ENCODE measurements around the gene SUPT3H. TPM values are rescaled to one million over a fixed set of nuclear protein-coding genes. Genes with fewer than 3 reads are reported as not detected.
"Not testable (repeated sequence)": the region's sequence is repeated elsewhere in the genome, so short reads cannot be mapped to it uniquely, and the experiment has no call there.

Gene SUPT3H
- total and polyA plus RNA-seq, 4 donors = 2.3 to 9.4 (median 5.8) TPM

- no peak overlapping the region for H3K4me3 ChIP-seq (ENCODE audit: low read length in 2 of 2)
- H3K27ac ChIP-seq (ENCODE audit: low read depth in 1 of 2, low read length in 2 of 2) = no peak overlapping the region
- no peak for DNase-seq
- intact Hi-C loops (cut with DNase I) = no loop called here
- ATAC-seq (ENCODE audit: low FRiP score) = no peak
- H3K4me1 ChIP-seq (ENCODE audit: control insufficient read depth in 1 of 2, insufficient read depth in 2 of 2, low read length in 2 of 2) = no peaks in the 10 kb centered on the region
- H3K9me3 ChIP-seq (ENCODE audit: control insufficient read depth, low read length) = no peaks in the 10 kb centered on the region
- no peaks in the 10 kb centered on the region for H3K27me3 ChIP-seq (ENCODE audit: control insufficient read depth in 1 of 2, insufficient read depth in 2 of 2, low read length in 1 of 2)
- no peaks in the 10 kb centered on the region for H3K36me3 ChIP-seq (ENCODE audit: control insufficient read depth in 1 of 2, insufficient read depth in 2 of 2, low read length in 1 of 2)
- WGBS, 2 donors = 51 to 58% methylated on average over 2 of the region's 2 CpGs
Measured at GRCh38 chr6:45075246-45075645, 302.5 kb downstream of the SUPT3H start.

DNA sequence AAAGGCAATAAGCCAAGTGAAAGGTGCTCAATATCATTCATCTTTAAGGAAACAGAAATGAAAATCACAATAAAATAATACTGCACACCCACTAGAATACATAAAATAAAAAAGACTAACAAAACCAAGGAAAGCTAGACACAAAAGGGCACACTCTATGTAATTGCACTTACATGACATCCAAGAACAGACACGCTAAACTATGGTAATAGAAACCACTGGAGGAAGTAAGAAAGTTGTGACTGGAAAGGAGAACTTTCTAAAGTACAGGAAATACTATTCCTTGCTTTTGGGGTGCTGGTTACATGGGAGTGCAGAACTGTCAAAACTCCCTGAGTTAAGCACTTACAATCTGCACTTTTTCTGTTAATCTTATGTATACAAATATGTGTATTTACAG, 303.3 kb downstream of the SUPT3H start:
- 68 to 84% methylated on average over 1 of the region's 1 CpG for WGBS, 2 donors
- H3K36me3 ChIP-seq (ENCODE audit: control insufficient read depth in 1 of 2, insufficient read depth in 2 of 2, low read length in 1 of 2) = no peaks in the 10 kb centered on the region
- H3K9me3 ChIP-seq (ENCODE audit: control insufficient read depth, low read length) = no peaks in the 10 kb centered on the region
- H3K4me1 ChIP-seq (ENCODE audit: control insufficient read depth in 1 of 2, insufficient read depth in 2 of 2, low read length in 2 of 2) = no peaks in the 10 kb centered on the region
- ATAC-seq (ENCODE audit: low FRiP score) = no peak
- no peak for DNase-seq
- no peak overlapping the region for H3K27ac ChIP-seq (ENCODE audit: low read depth in 1 of 2, low read length in 2 of 2)
- H3K4me3 ChIP-seq (ENCODE audit: low read length in 2 of 2) = no peak overlapping the region
- H3K27me3 ChIP-seq (ENCODE audit: control insufficient read depth in 1 of 2, insufficient read depth in 2 of 2, low read length in 1 of 2) = no peaks in the 10 kb centered on the region
- intact Hi-C loops (cut with DNase I) = no loop called here

DNA sequence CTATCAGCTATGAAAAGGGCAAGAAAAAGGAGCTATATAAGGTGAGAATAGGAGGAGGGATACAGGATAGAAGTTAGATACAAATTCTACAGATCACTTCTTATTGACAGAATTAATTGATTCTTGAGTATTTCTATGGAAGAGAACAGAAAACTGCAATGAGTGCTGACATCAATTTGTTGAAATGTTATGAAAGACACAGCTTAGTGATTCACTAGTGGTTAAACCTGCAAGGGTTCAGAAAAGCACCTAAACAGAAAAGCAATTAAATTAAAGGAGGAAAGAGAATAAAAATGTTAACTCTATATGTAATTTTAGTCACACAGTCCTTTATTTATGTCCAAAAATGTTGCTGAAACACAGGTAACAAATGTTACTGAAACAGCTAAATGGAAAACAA, 304.0 kb downstream of the SUPT3H start:
- no peaks in the 10 kb centered on the region for H3K4me1 ChIP-seq (ENCODE audit: control insufficient read depth in 1 of 2, insufficient read depth in 2 of 2, low read length in 2 of 2)
- no peaks in the 10 kb centered on the region for H3K27me3 ChIP-seq (ENCODE audit: control insufficient read depth in 1 of 2, insufficient read depth in 2 of 2, low read length in 1 of 2)
- H3K9me3 ChIP-seq (ENCODE audit: control insufficient read depth, low read length) = no peaks in the 10 kb centered on the region
- no peak overlapping the region for H3K4me3 ChIP-seq (ENCODE audit: low read length in 2 of 2)
- DNase-seq (no peak), ATAC-seq (ENCODE audit: low FRiP score) (no peak)
- intact Hi-C loops (cut with DNase I) = no loop called here
- no peaks in the 10 kb centered on the region for H3K36me3 ChIP-seq (ENCODE audit: control insufficient read depth in 1 of 2, insufficient read depth in 2 of 2, low read length in 1 of 2)
- no peak overlapping the region for H3K27ac ChIP-seq (ENCODE audit: low read depth in 1 of 2, low read length in 2 of 2)

DNA sequence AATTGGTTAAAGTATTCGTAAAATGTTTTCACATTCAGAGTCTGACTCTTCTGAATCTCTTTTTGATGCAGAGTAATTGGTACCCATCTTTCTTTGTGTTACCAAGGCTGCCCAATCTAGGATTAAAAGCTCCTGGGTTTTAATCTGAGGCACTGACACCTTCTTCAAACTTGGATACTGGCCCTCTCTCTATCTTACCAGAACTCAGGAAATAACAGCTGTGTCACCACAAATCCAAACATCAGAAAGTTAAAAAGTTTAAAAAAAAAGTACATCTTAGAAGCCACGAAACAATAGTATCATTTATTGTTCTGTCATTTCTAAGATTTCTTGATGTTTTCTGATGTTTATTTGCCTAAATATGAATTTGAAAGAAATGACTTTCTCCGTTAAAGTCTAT, 305.1 kb downstream of the SUPT3H start:
- Histone ChIP-seq H3K36me3 (ENCODE audit: control insufficient read depth in 1 of 2, insufficient read depth in 2 of 2, low read length in 1 of 2) (no peaks in the 10 kb centered on the region), H3K4me3 (ENCODE audit: low read length in 2 of 2) (no peak overlapping the region), H3K27me3 (ENCODE audit: control insufficient read depth in 1 of 2, insufficient read depth in 2 of 2, low read length in 1 of 2) (no peaks in the 10 kb centered on the region), H3K4me1 (ENCODE audit: control insufficient read depth in 1 of 2, insufficient read depth in 2 of 2, low read length in 2 of 2) (no peaks in the 10 kb centered on the region), H3K27ac (ENCODE audit: low read depth in 1 of 2, low read length in 2 of 2) (no peak overlapping the region), H3K9me3 (ENCODE audit: control insufficient read depth, low read length) (no peaks in the 10 kb centered on the region)
- 76 to 87% methylated on average over 3 of the region's 3 CpGs for WGBS, 2 donors
- ATAC-seq (ENCODE audit: low FRiP score) (no peak), DNase-seq (no peak)
- intact Hi-C loops (cut with DNase I) = no loop called here

DNA sequence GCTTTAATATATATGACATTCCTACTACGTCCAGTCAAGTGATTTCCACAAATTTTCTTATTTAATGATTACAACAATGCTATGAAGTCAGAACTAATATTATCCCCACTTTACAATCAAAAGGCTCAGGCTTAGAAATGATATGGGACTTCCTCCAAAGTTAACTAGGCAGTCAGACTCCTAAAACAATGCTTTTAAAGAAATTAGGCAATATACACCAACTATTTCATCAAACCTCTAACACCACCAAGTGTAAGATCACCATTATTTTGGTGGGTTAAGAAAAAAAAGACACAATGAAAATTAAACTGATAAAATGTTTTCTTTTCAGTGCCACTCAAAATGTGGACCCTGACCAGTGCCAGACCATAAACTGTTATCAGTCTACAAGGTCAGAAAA, 305.7 kb downstream of the SUPT3H start:
- WGBS, 2 donors = 83 to 92% methylated on average over 1 of the region's 1 CpG
- no peak overlapping the region for H3K27ac ChIP-seq (ENCODE audit: low read depth in 1 of 2, low read length in 2 of 2)
- intact Hi-C loops (cut with DNase I) = no loop called here
- H3K4me3 ChIP-seq (ENCODE audit: low read length in 2 of 2) = no peak overlapping the region
- no peaks in the 10 kb centered on the region for H3K36me3 ChIP-seq (ENCODE audit: control insufficient read depth in 1 of 2, insufficient read depth in 2 of 2, low read length in 1 of 2)
- H3K27me3 ChIP-seq (ENCODE audit: control insufficient read depth in 1 of 2, insufficient read depth in 2 of 2, low read length in 1 of 2) = no peaks in the 10 kb centered on the region
- H3K4me1 ChIP-seq (ENCODE audit: control insufficient read depth in 1 of 2, insufficient read depth in 2 of 2, low read length in 2 of 2) = no peaks in the 10 kb centered on the region
- no peak for ATAC-seq (ENCODE audit: low FRiP score)
- no peaks in the 10 kb centered on the region for H3K9me3 ChIP-seq (ENCODE audit: control insufficient read depth, low read length)
- DNase-seq = no peak

DNA sequence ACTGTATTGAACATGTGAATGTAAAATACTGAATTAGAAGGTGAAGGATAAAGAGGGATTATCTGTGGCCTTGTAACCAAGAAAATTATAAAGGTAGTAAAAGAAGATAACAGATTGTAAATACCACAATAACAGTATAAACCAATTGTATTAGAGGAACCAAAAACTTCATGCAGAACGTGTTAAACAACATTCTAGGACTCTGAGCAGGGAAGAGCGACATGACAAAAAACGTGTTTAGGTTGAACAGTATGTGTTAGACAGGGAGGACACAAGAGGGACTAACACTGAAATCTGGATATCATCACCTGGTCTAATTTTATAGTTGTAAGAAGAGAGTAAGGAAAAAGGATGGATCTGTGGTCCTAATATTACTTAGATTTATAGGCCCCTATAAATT, 308.6 kb downstream of the SUPT3H start:
- intact Hi-C loops (cut with DNase I) = no loop called here
- Histone ChIP-seq H3K27me3 (ENCODE audit: control insufficient read depth in 1 of 2, insufficient read depth in 2 of 2, low read length in 1 of 2) (no peaks in the 10 kb centered on the region), H3K36me3 (ENCODE audit: control insufficient read depth in 1 of 2, insufficient read depth in 2 of 2, low read length in 1 of 2) (no peaks in the 10 kb centered on the region), H3K4me3 (ENCODE audit: low read length in 2 of 2) (no peak overlapping the region), H3K27ac (ENCODE audit: low read depth in 1 of 2, low read length in 2 of 2) (no peak overlapping the region), H3K4me1 (ENCODE audit: control insufficient read depth in 1 of 2, insufficient read depth in 2 of 2, low read length in 2 of 2) (no peaks in the 10 kb centered on the region), H3K9me3 (ENCODE audit: control insufficient read depth, low read length) (no peaks in the 10 kb centered on the region)
- ATAC-seq (ENCODE audit: low FRiP score) (no peak), DNase-seq (no peak)
- 85 to 91% methylated on average over 3 of the region's 3 CpGs for WGBS, 2 donors

GRCh38 chr6:45067446-45067845, 310.3 kb downstream of the SUPT3H start:
- DNase-seq; H3K4me1 ChIP-seq (ENCODE audit: control insufficient read depth in 1 of 2, insufficient read depth in 2 of 2, low read length in 2 of 2); H3K4me3 ChIP-seq (ENCODE audit: low read length in 2 of 2); H3K27ac ChIP-seq (ENCODE audit: low read depth in 1 of 2, low read length in 2 of 2); ATAC-seq (ENCODE audit: low FRiP score); intact Hi-C loops (cut with DNase I); H3K36me3 ChIP-seq (ENCODE audit: control insufficient read depth in 1 of 2, insufficient read depth in 2 of 2, low read length in 1 of 2); H3K27me3 ChIP-seq (ENCODE audit: control insufficient read depth in 1 of 2, insufficient read depth in 2 of 2, low read length in 1 of 2); H3K9me3 ChIP-seq (ENCODE audit: control insufficient read depth, low read length): not testable (repeated sequence)
- 86% methylated on average over 1 of the region's 1 CpG; no CpG with 5 or more reads in 1 of the 2 donors for WGBS, 2 donors

- intact Hi-C loops (cut with DNase I); DNase-seq; H3K27ac ChIP-seq (ENCODE audit: low read depth in 1 of 2, low read length in 2 of 2); H3K4me3 ChIP-seq (ENCODE audit: low read length in 2 of 2); H3K27me3 ChIP-seq (ENCODE audit: control insufficient read depth in 1 of 2, insufficient read depth in 2 of 2, low read length in 1 of 2); H3K4me1 ChIP-seq (ENCODE audit: control insufficient read depth in 1 of 2, insufficient read depth in 2 of 2, low read length in 2 of 2); H3K9me3 ChIP-seq (ENCODE audit: control insufficient read depth, low read length); ATAC-seq (ENCODE audit: low FRiP score); H3K36me3 ChIP-seq (ENCODE audit: control insufficient read depth in 1 of 2, insufficient read depth in 2 of 2, low read length in 1 of 2): not testable (repeated sequence)
- 74 to 76% methylated on average over 9 to 13 of the region's 15 CpGs for WGBS, 2 donors
Measured at GRCh38 chr6:45062659-45063058, 315.1 kb downstream of the SUPT3H start.

DNA sequence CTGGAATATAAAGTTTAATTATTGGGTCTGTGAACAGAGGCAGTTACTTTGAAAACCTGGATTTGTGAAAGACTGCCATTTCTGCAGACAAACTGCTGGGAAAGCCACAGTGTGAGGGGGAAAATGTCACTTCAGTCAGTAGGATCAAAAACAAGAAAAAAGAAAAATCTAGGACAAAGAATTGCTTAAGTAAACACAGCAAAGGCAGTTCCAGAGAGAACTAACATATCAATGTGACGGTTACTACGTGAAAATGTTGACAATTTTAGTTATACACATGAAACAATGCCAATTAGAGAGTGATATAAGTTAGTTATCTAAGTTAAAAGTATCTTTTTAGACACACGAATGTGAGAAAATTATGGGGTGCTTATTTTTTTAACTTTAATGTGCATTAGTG, 320.0 kb downstream of the SUPT3H start:
- intact Hi-C loops (cut with DNase I) = no loop called here
- no peaks in the 10 kb centered on the region for H3K27me3 ChIP-seq (ENCODE audit: control insufficient read depth in 1 of 2, insufficient read depth in 2 of 2, low read length in 1 of 2)
- 29 to 49% methylated on average over 3 of the region's 3 CpGs for WGBS, 2 donors
- H3K27ac ChIP-seq (ENCODE audit: low read depth in 1 of 2, low read length in 2 of 2) = no peak overlapping the region
- no peaks in the 10 kb centered on the region for H3K4me1 ChIP-seq (ENCODE audit: control insufficient read depth in 1 of 2, insufficient read depth in 2 of 2, low read length in 2 of 2)
- no peaks in the 10 kb centered on the region for H3K9me3 ChIP-seq (ENCODE audit: control insufficient read depth, low read length)
- no peak overlapping the region for H3K4me3 ChIP-seq (ENCODE audit: low read length in 2 of 2)
- H3K36me3 ChIP-seq (ENCODE audit: control insufficient read depth in 1 of 2, insufficient read depth in 2 of 2, low read length in 1 of 2) = no peaks in the 10 kb centered on the region
- DNase-seq (no peak), ATAC-seq (ENCODE audit: low FRiP score) (no peak)
